Activated naive CD4-positive, alpha-beta T cell treated with anti-CD3 and anti-CD28 coated beads, Interleukin-2, amount 10 ng/mL, durations not matched to agents 7 days and 5 days (primary cell): Measurements from ENCODE around the gene TMEFF2.
"Not testable (repeated sequence)": the region's sequence is repeated elsewhere in the genome, so short reads cannot be mapped to it uniquely, and the experiment has no call there.

Experiments used
- CTCF ChIA-PET: fragments of 350-600 bp; sonication (Branson Sonifier 250); formaldehyde crosslinking; loops from one replicate; lab custom pipeline; 2021; ENCODE audit warnings: antibody characterized with exemption; lab: Charles Lee
- DNase-seq: peaks from one replicate; pipeline ENCODE4 v3.0.0-alpha.2; 2020
- H3K27ac Mint-ChIP-seq: one replicate; pipeline ENCODE4 v1.8.0; 2021; ENCODE audit warnings: mild to moderate bottlenecking, moderate library complexity, mixed read lengths
- H3K27me3 Mint-ChIP-seq: one replicate; pipeline ENCODE4 v1.8.0; 2021; ENCODE audit warnings: mild to moderate bottlenecking, mixed read lengths
- H3K36me3 Mint-ChIP-seq: one replicate; pipeline ENCODE4 v1.8.0; 2021; ENCODE audit warnings: mixed read lengths
- H3K4me1 Mint-ChIP-seq: one replicate; pipeline ENCODE4 v1.8.0; 2021; ENCODE audit warnings: mixed read lengths
- H3K4me3 Mint-ChIP-seq: one replicate; pipeline ENCODE4 v1.8.0; 2021; ENCODE audit warnings: mild to moderate bottlenecking, moderate library complexity, mixed read lengths
- H3K9me3 Mint-ChIP-seq: one replicate; pipeline ENCODE4 v1.8.0; 2021; ENCODE audit warnings: mixed read lengths

TMEFF2 gene

DNA sequence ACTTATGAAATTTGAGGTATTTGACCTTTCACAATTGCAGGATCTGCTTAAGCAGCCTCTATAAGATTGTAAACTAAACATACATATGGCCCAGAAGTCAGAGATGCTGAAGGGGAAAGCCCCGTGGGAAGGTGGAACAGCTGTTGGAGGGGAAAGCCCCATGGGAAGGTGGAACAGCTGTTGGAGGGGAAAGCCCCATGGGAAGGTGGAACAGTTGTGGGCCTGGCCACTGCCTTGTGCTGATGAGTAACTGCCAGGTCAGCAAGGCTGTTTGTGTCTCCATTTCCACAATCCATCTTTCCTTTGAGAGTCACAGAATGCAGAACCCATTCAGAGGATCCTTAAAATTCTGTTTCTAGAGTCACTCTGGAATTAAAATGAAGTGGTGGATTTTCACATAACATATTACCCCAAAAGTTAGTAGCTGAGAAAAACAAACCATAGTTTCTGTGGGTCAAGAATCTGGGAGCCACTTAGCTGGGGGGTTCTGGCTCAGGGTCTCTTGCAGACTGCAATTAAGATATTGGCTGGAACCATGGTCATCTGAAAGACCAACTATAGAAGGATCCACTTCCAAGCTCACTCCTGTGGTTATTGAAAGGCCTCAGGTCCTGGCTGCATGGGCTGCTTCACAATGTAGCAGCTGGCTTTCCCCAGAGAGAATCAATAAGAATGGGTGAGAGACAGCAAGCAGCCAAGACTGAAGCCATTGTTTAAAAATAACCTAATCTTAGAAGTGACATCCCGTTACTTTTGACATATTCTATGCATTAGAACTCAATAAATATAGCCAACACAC is 261.2 kb downstream of the TMEFF2 start:
- CTCF ChIA-PET, result no interaction called here
- no peaks in the 10 kb centered on the region for H3K9me3 Mint-ChIP-seq
- H3K4me3 Mint-ChIP-seq, result no peak overlapping the region
- H3K36me3 Mint-ChIP-seq, result no peaks in the 10 kb centered on the region
- H3K27ac Mint-ChIP-seq, result no peak overlapping the region
- peaks cover 3% of the 10 kb centered on the region for H3K27me3 Mint-ChIP-seq
- no peaks in the 10 kb centered on the region for H3K4me1 Mint-ChIP-seq
- no peak for DNase-seq

DNA sequence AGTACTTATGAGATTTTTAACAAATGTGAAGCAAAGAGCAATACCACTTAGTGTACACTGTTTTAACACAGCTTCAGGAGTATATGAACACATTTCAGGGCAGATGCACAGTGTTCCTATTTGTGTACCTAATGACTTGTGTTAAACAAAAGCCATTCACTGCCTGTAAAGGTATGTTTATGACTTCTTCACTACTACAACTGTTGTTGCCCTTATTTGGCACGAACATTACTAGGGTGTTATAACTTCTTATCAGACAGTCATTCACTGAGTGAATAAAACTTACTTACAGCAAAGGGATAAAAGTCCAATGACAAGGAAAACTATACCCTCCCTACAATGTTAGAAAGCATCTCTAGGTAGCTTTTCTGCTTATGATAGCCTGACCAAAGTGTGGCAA is 262.4 kb downstream of the TMEFF2 start:
- H3K36me3 Mint-ChIP-seq, result no peaks in the 10 kb centered on the region
- no peaks in the 10 kb centered on the region for H3K4me1 Mint-ChIP-seq
- DNase-seq, result no peak
- H3K4me3 Mint-ChIP-seq, result no peak overlapping the region
- no peaks in the 10 kb centered on the region for H3K9me3 Mint-ChIP-seq
- H3K27me3 Mint-ChIP-seq, result peaks cover 3% of the 10 kb centered on the region
- no peak overlapping the region for H3K27ac Mint-ChIP-seq
- CTCF ChIA-PET, result interaction anchor here (1.2 kb wide), 1 partner anchor 230 kb away, joined by 3 read pairs; no protein-coding TSS in a partner anchor

DNA sequence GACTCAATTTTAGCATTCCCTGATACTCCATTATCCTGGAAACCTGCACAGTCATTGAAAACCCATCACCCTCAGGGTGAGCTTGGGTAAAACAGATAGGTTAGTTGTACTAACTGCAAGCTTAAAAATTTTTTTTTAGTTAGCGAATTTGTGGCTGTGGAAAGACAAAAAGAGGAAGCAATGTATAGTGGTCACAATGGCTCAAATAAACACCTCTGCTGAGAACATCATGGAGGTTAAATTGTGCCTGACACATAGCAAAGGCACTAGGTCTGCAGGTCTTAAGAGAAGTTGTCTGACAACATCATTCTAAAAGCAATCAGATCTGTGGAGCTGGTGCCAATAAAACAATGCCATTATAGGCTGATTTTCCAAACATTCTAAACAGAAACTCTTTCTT is 263.4 kb downstream of the TMEFF2 start:
- Mint-ChIP-seq H3K27me3 (peaks cover 3% of the 10 kb centered on the region), H3K4me3 (no peak overlapping the region), H3K27ac (no peak overlapping the region), H3K4me1 (no peaks in the 10 kb centered on the region), H3K36me3 (no peaks in the 10 kb centered on the region), H3K9me3 (no peaks in the 10 kb centered on the region)
- CTCF ChIA-PET, result interaction anchor here (1.2 kb wide), 1 partner anchor 231 kb away, joined by 3 read pairs; no protein-coding TSS in a partner anchor
- no peak for DNase-seq

DNA sequence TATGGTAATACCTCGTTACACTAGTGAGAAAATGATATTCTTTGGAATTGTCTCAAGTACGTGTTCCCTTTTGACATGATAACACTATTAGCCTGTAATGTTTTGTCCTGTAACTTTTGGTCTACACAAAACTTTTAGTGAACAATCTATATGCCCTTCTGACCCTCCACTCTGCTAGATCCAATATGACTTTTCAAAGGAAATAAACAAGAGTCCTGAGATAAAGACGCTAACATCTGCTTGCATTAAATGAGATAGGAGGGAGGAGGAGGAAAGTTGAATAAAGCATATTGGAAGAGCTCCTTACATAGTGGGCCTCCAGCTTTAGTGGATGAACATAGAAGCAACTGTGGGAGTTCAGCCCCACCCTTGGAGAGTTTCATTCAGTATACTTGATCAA is 264.5 kb downstream of the TMEFF2 start:
- no peak overlapping the region for H3K27ac Mint-ChIP-seq
- H3K9me3 Mint-ChIP-seq, result no peaks in the 10 kb centered on the region
- no peaks in the 10 kb centered on the region for H3K4me1 Mint-ChIP-seq
- H3K4me3 Mint-ChIP-seq, result no peak overlapping the region
- H3K27me3 Mint-ChIP-seq, result peaks cover 2% of the 10 kb centered on the region
- DNase-seq, result no peak
- CTCF ChIA-PET, result no interaction called here
- H3K36me3 Mint-ChIP-seq, result no peaks in the 10 kb centered on the region

DNA sequence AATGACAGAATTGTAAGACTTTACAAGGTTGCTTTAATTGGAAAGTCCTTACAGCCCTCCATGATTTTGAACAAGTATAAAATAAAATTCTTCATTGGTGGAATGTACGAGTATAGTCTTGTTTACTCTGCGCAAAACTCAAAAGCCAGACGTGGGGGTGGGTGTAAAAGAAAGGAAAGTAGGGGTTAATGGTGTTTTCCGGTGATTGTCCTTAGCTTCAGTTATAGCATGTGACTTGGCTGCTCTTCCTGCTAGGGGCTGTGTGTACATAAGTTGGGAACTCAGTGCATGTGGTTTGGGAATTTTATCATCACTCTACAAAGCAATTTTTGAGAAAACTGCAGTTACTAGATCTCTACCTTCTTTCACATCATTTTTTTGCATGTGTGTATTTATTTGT is 265.4 kb downstream of the TMEFF2 start:
- H3K27me3 Mint-ChIP-seq, result peaks cover 3% of the 10 kb centered on the region
- CTCF ChIA-PET, result no interaction called here
- no peaks in the 10 kb centered on the region for H3K4me1 Mint-ChIP-seq
- no peak for DNase-seq
- H3K4me3 Mint-ChIP-seq, result no peak overlapping the region
- no peaks in the 10 kb centered on the region for H3K36me3 Mint-ChIP-seq
- H3K9me3 Mint-ChIP-seq, result no peaks in the 10 kb centered on the region
- H3K27ac Mint-ChIP-seq, result no peak overlapping the region

DNA sequence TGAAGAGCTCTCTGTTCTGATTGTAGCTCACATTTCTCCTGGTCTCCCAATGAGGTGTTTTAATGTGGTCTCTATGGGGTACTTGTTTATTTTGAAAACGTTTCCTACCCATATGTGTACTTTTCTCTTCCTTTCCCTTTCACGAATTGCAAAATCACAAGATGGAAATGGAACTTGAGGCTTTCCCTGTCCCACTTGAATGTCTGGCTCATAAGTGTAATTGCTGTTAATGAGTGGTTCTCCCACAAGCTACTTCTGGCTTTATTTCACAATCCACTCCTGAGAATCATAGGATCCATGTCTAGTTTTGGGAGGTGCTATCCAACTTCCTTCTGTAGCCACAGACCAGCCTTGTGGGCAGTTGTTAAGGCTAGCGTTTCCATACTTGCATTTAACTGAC is 266.7 kb downstream of the TMEFF2 start:
- H3K27ac Mint-ChIP-seq, result no peak overlapping the region
- DNase-seq, result no peak
- H3K4me1 Mint-ChIP-seq, result no peaks in the 10 kb centered on the region
- CTCF ChIA-PET, result no interaction called here
- H3K9me3 Mint-ChIP-seq, result no peaks in the 10 kb centered on the region
- no peaks in the 10 kb centered on the region for H3K36me3 Mint-ChIP-seq
- H3K27me3 Mint-ChIP-seq, result peaks cover 3% of the 10 kb centered on the region
- H3K4me3 Mint-ChIP-seq, result no peak overlapping the region

DNA sequence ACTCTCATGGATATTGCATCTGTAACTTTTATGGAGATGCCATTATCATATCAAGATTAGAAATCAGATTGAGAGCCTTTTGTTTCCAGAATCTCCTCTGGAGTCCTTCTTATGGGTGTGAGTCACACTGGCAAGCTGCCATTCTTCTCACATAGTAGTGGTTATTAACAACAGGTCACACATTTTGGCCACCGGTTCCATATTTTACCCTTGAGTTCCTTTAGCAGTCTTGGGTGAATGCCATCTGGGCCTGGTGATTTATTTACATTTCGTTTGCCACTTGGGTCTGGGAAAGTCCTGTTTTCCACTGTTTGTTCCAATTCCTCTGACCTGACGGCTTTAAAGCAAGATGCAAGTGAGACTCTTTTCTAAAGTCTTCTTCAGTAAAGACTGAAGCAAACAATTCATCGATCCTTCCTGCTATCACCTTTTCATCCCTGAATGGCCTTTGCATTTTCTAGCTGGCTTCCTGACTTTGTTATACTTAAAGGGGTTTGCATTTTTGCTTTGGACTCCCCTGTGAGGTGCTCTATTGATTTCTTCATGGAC is 267.3 kb downstream of the TMEFF2 start:
- Mint-ChIP-seq H3K4me3 (no peak overlapping the region), H3K4me1 (no peaks in the 10 kb centered on the region), H3K9me3 (no peaks in the 10 kb centered on the region), H3K27ac (no peak overlapping the region), H3K27me3 (peaks cover 3% of the 10 kb centered on the region), H3K36me3 (no peaks in the 10 kb centered on the region)
- DNase-seq, result no peak
- CTCF ChIA-PET, result no interaction called here

DNA sequence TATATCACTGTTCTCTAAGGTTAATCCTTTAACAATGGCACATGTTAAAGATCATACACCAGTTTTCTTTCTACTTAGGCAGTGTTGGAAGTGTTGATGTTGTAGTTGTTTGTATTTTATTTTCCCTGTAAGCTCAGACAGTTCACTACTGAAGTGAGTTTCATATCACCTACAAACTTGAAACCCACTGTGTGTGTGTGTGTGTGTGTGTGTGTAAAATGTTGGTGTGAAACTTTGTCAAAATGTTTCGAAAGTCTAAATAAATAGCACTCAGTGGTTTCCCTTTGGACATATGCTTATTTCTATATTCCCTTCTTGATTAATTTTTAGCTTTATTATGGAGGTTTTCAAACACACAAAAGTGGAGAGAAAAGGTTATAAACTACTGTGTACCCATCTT is 268.1 kb downstream of the TMEFF2 start:
- no peaks in the 10 kb centered on the region for H3K9me3 Mint-ChIP-seq
- no peaks in the 10 kb centered on the region for H3K36me3 Mint-ChIP-seq
- H3K27ac Mint-ChIP-seq, result no peak overlapping the region
- no peaks in the 10 kb centered on the region for H3K4me1 Mint-ChIP-seq
- CTCF ChIA-PET, result interaction anchor here (0.5 kb wide), 1 partner anchor 563 kb away, joined by 3 read pairs; no protein-coding TSS in a partner anchor
- DNase-seq, result no peak
- H3K27me3 Mint-ChIP-seq, result peaks cover 3% of the 10 kb centered on the region
- no peak overlapping the region for H3K4me3 Mint-ChIP-seq

DNA sequence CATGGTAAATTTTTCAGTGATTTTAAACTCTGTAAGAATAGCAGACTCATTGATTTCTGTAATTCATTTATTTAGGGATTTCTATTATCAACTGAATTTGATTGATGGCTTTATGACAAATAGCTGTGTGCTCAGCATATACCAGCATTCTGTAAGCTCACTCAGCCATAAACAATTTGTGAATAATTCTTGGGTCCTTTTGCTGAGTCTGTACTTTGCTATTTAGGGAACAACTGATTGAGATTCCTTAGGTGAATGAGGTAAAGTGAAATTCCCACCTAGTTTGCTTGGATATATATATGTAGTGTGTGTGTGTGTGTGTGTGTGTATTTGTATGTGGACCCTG is 271.1 kb downstream of the TMEFF2 start:
- Mint-ChIP-seq H3K36me3 (no peaks in the 10 kb centered on the region), H3K4me1 (no peaks in the 10 kb centered on the region), H3K27ac (no peak overlapping the region), H3K9me3 (no peaks in the 10 kb centered on the region), H3K4me3 (no peak overlapping the region), H3K27me3 (peaks cover 3% of the 10 kb centered on the region)
- CTCF ChIA-PET, result no interaction called here
- no peak for DNase-seq

DNA sequence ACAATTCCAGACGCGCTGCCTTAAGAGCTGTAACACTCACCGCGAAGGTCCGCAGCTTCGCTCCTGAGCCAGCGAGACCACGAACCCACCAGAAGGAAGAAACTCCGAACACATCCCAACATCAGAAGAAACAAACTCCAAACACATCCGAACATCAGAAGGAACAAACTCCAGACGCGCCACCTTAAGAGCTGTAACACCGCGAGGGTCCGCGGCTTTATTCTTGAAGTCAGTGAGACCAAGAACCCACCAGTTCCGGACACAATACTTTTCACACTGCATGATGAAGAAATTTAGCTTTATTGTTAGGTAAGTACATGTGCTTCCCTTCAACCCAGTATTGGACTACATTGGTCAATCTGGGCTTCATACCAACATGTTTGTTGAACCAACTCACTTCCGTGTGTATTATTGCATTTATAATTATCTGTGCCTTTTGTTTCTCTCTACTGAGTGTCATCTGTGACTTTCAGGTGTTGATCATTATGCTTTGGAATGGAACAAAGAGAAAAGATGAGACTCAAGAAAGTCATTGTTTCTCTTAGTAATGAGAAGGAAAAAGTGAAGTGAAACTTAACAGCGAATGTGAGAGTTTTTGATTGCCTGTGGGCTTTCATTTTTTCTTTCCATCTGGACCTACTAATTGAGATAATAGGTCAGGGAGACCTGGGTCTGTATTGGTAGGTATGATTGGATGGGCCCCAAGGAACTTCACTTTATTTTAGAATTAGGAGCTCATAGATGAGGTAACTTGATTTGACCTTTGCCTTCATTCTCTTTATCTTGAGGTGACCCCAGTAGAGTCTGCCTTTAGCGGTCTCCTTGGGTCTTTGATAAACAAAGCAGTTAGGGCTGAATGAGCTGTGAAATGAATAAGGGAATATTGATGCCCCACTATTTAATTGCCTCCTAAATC is 271.7 kb downstream of the TMEFF2 start:
- no peaks in the 10 kb centered on the region for H3K36me3 Mint-ChIP-seq
- CTCF ChIA-PET, result no interaction called here
- H3K27me3 Mint-ChIP-seq, result peaks cover 3% of the 10 kb centered on the region
- no peaks in the 10 kb centered on the region for H3K4me1 Mint-ChIP-seq
- no peak overlapping the region for H3K4me3 Mint-ChIP-seq
- DNase-seq, result no peak
- no peaks in the 10 kb centered on the region for H3K9me3 Mint-ChIP-seq
- no peak overlapping the region for H3K27ac Mint-ChIP-seq

DNA sequence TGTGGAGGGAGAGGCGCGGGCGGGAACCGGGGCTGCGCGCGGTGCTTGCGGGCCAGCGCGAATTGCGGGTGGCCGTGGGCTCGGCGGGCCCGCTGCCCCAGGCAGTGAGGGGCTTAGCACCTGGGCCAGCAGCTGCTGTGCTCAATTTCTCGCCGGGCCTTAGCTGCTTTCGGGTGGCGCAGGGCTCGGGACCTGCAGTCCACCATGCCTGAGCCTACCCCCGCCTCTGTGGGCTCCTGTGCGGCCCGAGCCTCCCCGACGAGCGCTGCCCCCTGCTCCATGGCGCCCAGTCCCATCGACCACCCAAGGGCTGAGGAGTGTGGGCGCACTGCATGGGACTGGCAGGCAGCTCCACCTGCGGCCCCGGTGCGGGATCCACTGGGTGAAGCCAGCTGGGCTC is 273.1 kb downstream of the TMEFF2 start:
- H3K27me3 Mint-ChIP-seq, H3K36me3 Mint-ChIP-seq, DNase-seq, H3K4me1 Mint-ChIP-seq, CTCF ChIA-PET, H3K27ac Mint-ChIP-seq, H3K9me3 Mint-ChIP-seq, H3K4me3 Mint-ChIP-seq: not testable (repeated sequence)

DNA sequence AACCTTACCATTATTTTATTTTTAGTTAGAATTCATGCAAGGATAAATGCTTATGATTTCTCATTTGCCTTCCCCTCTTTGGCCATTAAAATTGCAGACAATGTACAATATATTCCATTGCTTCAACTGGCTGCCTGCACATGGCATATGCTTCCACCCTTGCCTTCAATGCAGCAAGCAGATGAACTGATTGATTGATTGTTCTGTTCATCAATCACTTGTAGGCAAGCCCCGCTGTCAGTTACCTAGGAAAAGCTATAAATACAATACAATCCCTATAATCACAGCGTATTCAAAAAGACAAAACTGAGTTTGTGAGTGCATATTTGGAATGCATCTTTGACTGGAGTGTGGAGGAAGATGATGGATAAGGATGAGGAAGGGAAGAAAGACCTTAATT is 274.2 kb downstream of the TMEFF2 start:
- Mint-ChIP-seq H3K9me3 (no peaks in the 10 kb centered on the region), H3K4me1 (no peaks in the 10 kb centered on the region), H3K27ac (no peak overlapping the region), H3K36me3 (no peaks in the 10 kb centered on the region), H3K4me3 (no peak overlapping the region), H3K27me3 (peaks cover 3% of the 10 kb centered on the region)
- DNase-seq, result no peak
- CTCF ChIA-PET, result no interaction called here

DNA sequence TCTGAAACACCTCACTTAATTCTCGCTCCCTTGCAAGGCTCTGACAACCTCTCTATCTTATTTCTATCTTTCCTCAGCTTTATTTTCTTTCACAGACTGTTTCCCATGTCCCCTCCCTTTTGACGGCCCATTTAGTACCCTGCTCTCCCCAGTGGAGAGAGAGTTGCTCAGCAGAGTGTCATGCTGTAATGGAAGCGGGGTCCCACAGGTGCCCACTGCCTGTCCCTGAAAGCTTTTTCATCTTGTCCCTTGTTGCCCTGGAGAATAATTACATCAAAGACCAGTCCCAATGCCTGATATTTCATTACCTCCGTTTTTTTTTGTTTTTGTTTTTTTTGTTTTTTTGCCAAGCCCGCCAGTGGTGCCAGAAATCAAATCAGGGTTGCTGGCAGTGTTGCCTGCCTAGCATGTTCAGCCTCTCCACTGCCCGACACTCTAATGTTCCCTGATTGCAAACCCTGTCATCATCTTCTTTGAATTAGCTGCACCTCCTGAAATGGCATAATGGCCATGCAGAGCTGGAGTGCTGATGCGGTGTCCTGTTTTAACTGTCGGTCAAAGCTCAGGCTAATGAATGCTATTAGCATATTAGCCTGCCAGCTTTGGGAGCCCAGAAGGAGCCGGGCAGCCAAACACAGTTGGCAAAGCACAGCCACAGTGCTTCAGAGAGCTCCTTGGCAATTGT is 276.6 kb downstream of the TMEFF2 start:
- no peak for DNase-seq
- H3K27ac Mint-ChIP-seq, result no peak overlapping the region
- H3K9me3 Mint-ChIP-seq, result no peaks in the 10 kb centered on the region
- no peaks in the 10 kb centered on the region for H3K36me3 Mint-ChIP-seq
- H3K4me3 Mint-ChIP-seq, result no peak overlapping the region
- no peaks in the 10 kb centered on the region for H3K27me3 Mint-ChIP-seq
- H3K4me1 Mint-ChIP-seq, result no peaks in the 10 kb centered on the region
- CTCF ChIA-PET, result no interaction called here

DNA sequence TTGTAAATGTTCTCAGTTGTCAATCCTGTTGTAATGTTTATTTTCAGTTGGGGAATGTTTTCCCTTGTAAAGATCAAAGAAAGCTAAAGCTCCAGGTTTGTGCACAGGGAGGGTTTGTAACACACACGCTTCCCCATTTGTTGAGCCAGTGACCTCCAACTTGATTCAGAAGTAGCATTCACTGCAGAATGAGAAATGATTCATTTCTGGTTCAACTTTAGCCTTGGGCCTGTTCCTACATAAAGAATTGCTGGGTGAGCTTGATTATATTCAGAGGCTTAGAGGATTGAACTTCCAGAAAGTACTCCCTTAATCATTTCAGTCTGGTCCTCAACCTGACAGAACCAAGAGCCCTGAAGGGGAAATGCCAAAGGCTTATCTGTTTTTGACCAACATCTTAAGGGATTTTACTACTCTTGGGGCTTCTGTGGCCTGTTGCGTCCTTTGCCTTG is 277.3 kb downstream of the TMEFF2 start:
- Mint-ChIP-seq H3K36me3 (no peaks in the 10 kb centered on the region), H3K27me3 (no peaks in the 10 kb centered on the region), H3K4me3 (no peak overlapping the region), H3K27ac (no peak overlapping the region), H3K4me1 (no peaks in the 10 kb centered on the region), H3K9me3 (no peaks in the 10 kb centered on the region)
- CTCF ChIA-PET, result no interaction called here
- no peak for DNase-seq
